ENCODE measurements around the gene LGALS4. TPM values are rescaled to one million over a fixed set of nuclear protein-coding genes. Genes with fewer than 3 reads are reported as not detected.
A peak's percentile ranks its signal among the peaks of the same experiment; 100 is the strongest.

Gene LGALS4
- polyA plus RNA-seq, 1 of the 3 experiments (the other 2 are of a cell fraction) = 0.21 TPM

GRCh38 chr19:38838208-38838985 lies 25.7 kb upstream of the LGALS4 start:
- peak overlapping the region; percentile 16; the same call in 1 of the 2 replicates for H3K9ac ChIP-seq
- no peak overlapping the region for H3K4me3 ChIP-seq (ENCODE audit: low read depth in 2 of 2, low read length in 1 of 2)
- WGBS (ENCODE audit: low lambda C conversion rate) = 74% methylated on average over 13 of the region's 19 CpGs
- peaks cover 54 to 66% of the 10 kb centered on the region in 2 experiments for H3K36me3 ChIP-seq (replicated peaks in 1 of 2; ENCODE audit: control insufficient read depth in 1 of 2, insufficient read depth in 2 of 2, low read length in 1 of 2)
- no peaks in the 10 kb centered on the region for H3K27me3 ChIP-seq (ENCODE audit: insufficient read depth)
- H3K9me2 ChIP-seq = no peaks in the 10 kb centered on the region
- ChIA-PET CTCF (interaction anchor here (1.2 to 1.9 kb wide), 3 partner anchors 9 to 49 kb away, joined by 3 to 4 read pairs (median 3); no protein-coding TSS in a partner anchor), POLR2A (interaction anchor here (1.0 to 2.4 kb wide), 3 partner anchors 10 to 63 kb away, joined by 3 to 9 read pairs (median 4); no protein-coding TSS in a partner anchor)
- H3K4me2 ChIP-seq = peak overlapping the region; percentile 53; the same call in 1 of the 2 replicates
- no peak overlapping the region for H2AFZ ChIP-seq (ENCODE audit: low read depth)
- DNase-seq = no peak
- H3F3A ChIP-seq (replicated peaks; ENCODE audit: insufficient read depth) = peaks cover 79% of the 10 kb centered on the region
- peaks cover 45% of the 10 kb centered on the region for H3K79me2 ChIP-seq (ENCODE audit: insufficient read depth)
- no peaks in the 10 kb centered on the region for H3K9me3 ChIP-seq
- TF ChIP-seq RXRA (IDR thresholded peaks at IDR 0.05; ENCODE audit: borderline replicate concordance, low read depth) = no peak
- no peak for TF ChIP-seq SIN3A (IDR thresholded peaks at IDR 0.05; ENCODE audit: borderline replicate concordance, low read depth, low read length)
- TF ChIP-seq POLR2AphosphoS5 (IDR thresholded peaks at IDR 0.05; ENCODE audit: low read depth, low read length) = no peak
- no peak for TF ChIP-seq IRF3 (IDR thresholded peaks at IDR 0.05; ENCODE audit: low read depth, low read length)
- TF ChIP-seq, protein P1, sequence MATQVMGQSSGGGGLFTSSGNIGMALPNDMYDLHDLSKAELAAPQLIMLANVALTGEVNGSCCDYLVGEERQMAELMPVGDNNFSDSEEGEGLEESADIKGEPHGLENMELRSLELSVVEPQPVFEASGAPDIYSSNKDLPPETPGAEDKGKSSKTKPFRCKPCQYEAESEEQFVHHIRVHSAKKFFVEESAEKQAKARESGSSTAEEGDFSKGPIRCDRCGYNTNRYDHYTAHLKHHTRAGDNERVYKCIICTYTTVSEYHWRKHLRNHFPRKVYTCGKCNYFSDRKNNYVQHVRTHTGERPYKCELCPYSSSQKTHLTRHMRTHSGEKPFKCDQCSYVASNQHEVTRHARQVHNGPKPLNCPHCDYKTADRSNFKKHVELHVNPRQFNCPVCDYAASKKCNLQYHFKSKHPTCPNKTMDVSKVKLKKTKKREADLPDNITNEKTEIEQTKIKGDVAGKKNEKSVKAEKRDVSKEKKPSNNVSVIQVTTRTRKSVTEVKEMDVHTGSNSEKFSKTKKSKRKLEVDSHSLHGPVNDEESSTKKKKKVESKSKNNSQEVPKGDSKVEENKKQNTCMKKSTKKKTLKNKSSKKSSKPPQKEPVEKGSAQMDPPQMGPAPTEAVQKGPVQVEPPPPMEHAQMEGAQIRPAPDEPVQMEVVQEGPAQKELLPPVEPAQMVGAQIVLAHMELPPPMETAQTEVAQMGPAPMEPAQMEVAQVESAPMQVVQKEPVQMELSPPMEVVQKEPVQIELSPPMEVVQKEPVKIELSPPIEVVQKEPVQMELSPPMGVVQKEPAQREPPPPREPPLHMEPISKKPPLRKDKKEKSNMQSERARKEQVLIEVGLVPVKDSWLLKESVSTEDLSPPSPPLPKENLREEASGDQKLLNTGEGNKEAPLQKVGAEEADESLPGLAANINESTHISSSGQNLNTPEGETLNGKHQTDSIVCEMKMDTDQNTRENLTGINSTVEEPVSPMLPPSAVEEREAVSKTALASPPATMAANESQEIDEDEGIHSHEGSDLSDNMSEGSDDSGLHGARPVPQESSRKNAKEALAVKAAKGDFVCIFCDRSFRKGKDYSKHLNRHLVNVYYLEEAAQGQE (IDR thresholded peaks at IDR 0.05; ENCODE audit: low read depth, low read length) = no peak
- TF ChIP-seq GABPA (IDR thresholded peaks at IDR 0.05; ENCODE audit: low read depth) = no peak
- TF ChIP-seq, protein P2, sequence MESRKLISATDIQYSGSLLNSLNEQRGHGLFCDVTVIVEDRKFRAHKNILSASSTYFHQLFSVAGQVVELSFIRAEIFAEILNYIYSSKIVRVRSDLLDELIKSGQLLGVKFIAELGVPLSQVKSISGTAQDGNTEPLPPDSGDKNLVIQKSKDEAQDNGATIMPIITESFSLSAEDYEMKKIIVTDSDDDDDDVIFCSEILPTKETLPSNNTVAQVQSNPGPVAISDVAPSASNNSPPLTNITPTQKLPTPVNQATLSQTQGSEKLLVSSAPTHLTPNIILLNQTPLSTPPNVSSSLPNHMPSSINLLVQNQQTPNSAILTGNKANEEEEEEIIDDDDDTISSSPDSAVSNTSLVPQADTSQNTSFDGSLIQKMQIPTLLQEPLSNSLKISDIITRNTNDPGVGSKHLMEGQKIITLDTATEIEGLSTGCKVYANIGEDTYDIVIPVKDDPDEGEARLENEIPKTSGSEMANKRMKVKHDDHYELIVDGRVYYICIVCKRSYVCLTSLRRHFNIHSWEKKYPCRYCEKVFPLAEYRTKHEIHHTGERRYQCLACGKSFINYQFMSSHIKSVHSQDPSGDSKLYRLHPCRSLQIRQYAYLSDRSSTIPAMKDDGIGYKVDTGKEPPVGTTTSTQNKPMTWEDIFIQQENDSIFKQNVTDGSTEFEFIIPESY (IDR thresholded peaks at IDR 0.05; ENCODE audit: borderline replicate concordance, low read depth) = no peak
- TF ChIP-seq TCF12 (IDR thresholded peaks at IDR 0.05) = no peak
- TF ChIP-seq, protein P3, sequence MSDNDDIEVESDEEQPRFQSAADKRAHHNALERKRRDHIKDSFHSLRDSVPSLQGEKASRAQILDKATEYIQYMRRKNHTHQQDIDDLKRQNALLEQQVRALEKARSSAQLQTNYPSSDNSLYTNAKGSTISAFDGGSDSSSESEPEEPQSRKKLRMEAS (IDR thresholded peaks at IDR 0.05; ENCODE audit: low read depth) = no peak
- TF ChIP-seq MEF2A (IDR thresholded peaks at IDR 0.05; ENCODE audit: borderline replicate concordance, low read depth) = no peak
- TF ChIP-seq FOSL2 (IDR thresholded peaks at IDR 0.05; ENCODE audit: borderline replicate concordance, low read depth) = no peak
- no peak for TF ChIP-seq EZH2phosphoT487 (IDR thresholded peaks at IDR 0.05; ENCODE audit: borderline replicate concordance, low read depth)
- TF ChIP-seq, protein P4, sequence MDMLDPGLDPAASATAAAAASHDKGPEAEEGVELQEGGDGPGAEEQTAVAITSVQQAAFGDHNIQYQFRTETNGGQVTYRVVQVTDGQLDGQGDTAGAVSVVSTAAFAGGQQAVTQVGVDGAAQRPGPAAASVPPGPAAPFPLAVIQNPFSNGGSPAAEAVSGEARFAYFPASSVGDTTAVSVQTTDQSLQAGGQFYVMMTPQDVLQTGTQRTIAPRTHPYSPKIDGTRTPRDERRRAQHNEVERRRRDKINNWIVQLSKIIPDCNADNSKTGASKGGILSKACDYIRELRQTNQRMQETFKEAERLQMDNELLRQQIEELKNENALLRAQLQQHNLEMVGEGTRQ (IDR thresholded peaks at IDR 0.05; ENCODE audit: borderline replicate concordance, low read depth, low read length) = no peak
- TF ChIP-seq MXI1 (IDR thresholded peaks at IDR 0.05; ENCODE audit: low read depth, low read length) = no peak
- no peak for TF ChIP-seq JUND (IDR thresholded peaks at IDR 0.05)
- TF ChIP-seq CHD2 (IDR thresholded peaks at IDR 0.05; ENCODE audit: low read length, partially characterized antibody) = no peak
- TF ChIP-seq NRF1 (IDR thresholded peaks at IDR 0.05; ENCODE audit: low read depth, low read length) = no peak
- no peak for TF ChIP-seq TAF1 (IDR thresholded peaks at IDR 0.05; ENCODE audit: borderline replicate concordance, low read depth, low read length)
- no peak for TF ChIP-seq GATA2 (CRISPR knock-in tag; IDR thresholded peaks at IDR 0.05)
- H3K27ac ChIP-seq (ENCODE audit: low read depth in 2 of 2, low read length in 1 of 2) = peak overlapping the region; percentile 68 to 82
- H4K20me1 ChIP-seq (ENCODE audit: insufficient read depth) = peaks cover 54% of the 10 kb centered on the region
- peaks cover 30 to 61% of the 10 kb centered on the region in 2 experiments; a peak in 3 of 4 replicates for H3K4me1 ChIP-seq (ENCODE audit: control insufficient read depth in 1 of 2, insufficient read depth in 2 of 2, low read depth in 1 of 2, low read length in 1 of 2)
